T-cell (primary cell): ENCODE data around the gene RUNX2. TPM values are rescaled to one million over a fixed set of nuclear protein-coding genes. Genes with fewer than 3 reads are reported as not detected.

ENCODE experiments used
- ATAC-seq, 4 experiments: fragments of 200-7000 bp in 3 of 4; fragments of 150-1000 bp in 1 of 4; cut with Tn5 transposase; replicated peaks in 1 of 4; 1 replicate in 3 of 4; 2 replicates in 1 of 4; pipeline ENCODE4 v1.10.0; 2021; ENCODE audit warnings: moderate library complexity in 3 of 4, mild to moderate bottlenecking in 2 of 4, moderate number of reproducible peaks in 1 of 4
- CTCF ChIA-PET, 2 donors: fragments of 300-600 bp; sonication (Branson Sonifier 250); formaldehyde crosslinking; loops; one replicate each; lab custom pipeline; 2022; ENCODE audit warnings: antibody characterized with exemption in 2 of 2; lab: Charles Lee
- POLR2A ChIA-PET, 2 donors: fragments of 300-600 bp; sonication (Branson Sonifier 250); formaldehyde crosslinking; loops; one replicate each; lab custom pipeline; 2022; ENCODE audit warnings: antibody characterized with exemption in 2 of 2; lab: Charles Lee
- DNase-seq, 35 experiments: peaks; one replicate each; pipeline versions ENCODE4 v3.0.0 to v3.0.0-alpha.2; 2013 to 2023
- H3K27ac ChIP-seq: one replicate; pipeline ENCODE4 v1.5.1; 2013; ENCODE audit warnings: low read length
- H3K27me3 ChIP-seq, 2 experiments: replicated peaks in 1 of 2; 1 replicate in 1 of 2; 2 replicates in 1 of 2; pipeline versions ENCODE4 v1.6.1 to v1.7.0; 2013; ENCODE audit warnings: low read length in 1 of 2, mixed read lengths in 1 of 2; ENCODE audit not compliant: control insufficient read depth in 2 of 2, insufficient read depth in 2 of 2; ENCODE audit errors: extremely low read depth in 1 of 2
- H3K36me3 ChIP-seq, 2 donors: 1 replicate in 1 of 2; 2 replicates in 1 of 2; pipeline versions ENCODE4 v1.6.1 to v1.7.0; 2013; ENCODE audit warnings: low read length in 1 of 2; ENCODE audit not compliant: control insufficient read depth in 2 of 2, insufficient read depth in 1 of 2; ENCODE audit errors: extremely low read depth in 1 of 2
- H3K4me1 ChIP-seq, 2 experiments: 1 replicate in 1 of 2; 2 replicates in 1 of 2; pipeline versions ENCODE4 v1.6.1 to v1.7.0; 2013; ENCODE audit warnings: low read length in 2 of 2, mixed read lengths in 1 of 2; ENCODE audit not compliant: insufficient read depth in 2 of 2, control insufficient read depth in 1 of 2; ENCODE audit errors: extremely low read depth in 1 of 2
- H3K4me3 ChIP-seq, 2 donors: 1 replicate in 1 of 2; 2 replicates in 1 of 2; pipeline versions ENCODE4 v1.5.1 to v1.7.0; 2013; ENCODE audit warnings: mild to moderate bottlenecking in 2 of 2, low read length in 1 of 2, moderate library complexity in 1 of 2; ENCODE audit not compliant: control insufficient read depth in 1 of 2; ENCODE audit errors: extremely low read depth in 1 of 2
- H3K9me3 ChIP-seq: 2 replicates; pipeline ENCODE4 v1.7.0; 2013
- H3K27ac Mint-ChIP-seq, 2 donors: one replicate each; pipeline ENCODE4 v1.8.0; 2020 to 2021; ENCODE audit warnings: mild to moderate bottlenecking in 2 of 2, mixed read lengths in 2 of 2
- H3K27me3 Mint-ChIP-seq, 2 donors: one replicate each; pipeline ENCODE4 v1.8.0; 2021 to 2022; ENCODE audit warnings: mixed read lengths in 2 of 2
- H3K36me3 Mint-ChIP-seq: one replicate; pipeline ENCODE4 v1.8.0; 2021; ENCODE audit warnings: mixed read lengths
- H3K4me1 Mint-ChIP-seq, 3 donors: one replicate each; pipeline ENCODE4 v1.8.0; 2020 to 2022; ENCODE audit warnings: mixed read lengths in 3 of 3, mild to moderate bottlenecking in 1 of 3
- H3K4me3 Mint-ChIP-seq, 3 donors: one replicate each; pipeline ENCODE4 v1.8.0; 2020 to 2022; ENCODE audit warnings: mild to moderate bottlenecking in 3 of 3, mixed read lengths in 3 of 3, moderate library complexity in 3 of 3
- H3K9me3 Mint-ChIP-seq, 3 donors: one replicate each; pipeline ENCODE4 v1.8.0; 2020 to 2022; ENCODE audit warnings: mixed read lengths in 3 of 3
- WGBS: methylation state at CpG from one replicate; pipeline ENCODE4 v1.1.5; 2013; ENCODE audit warnings: missing lambda C conversion rate; ENCODE audit not compliant: insufficient coverage; 5-methylcytosine and 5-hydroxymethylcytosine counted together
- total RNA-seq, 35 experiments: library from RNA in 6 of 35; stranded (reverse) in 6 of 35; fragments of 120-200 nt in 1 of 35; gene quantifications; one replicate each; pipeline versions ENCODE4 v1.2.1 to v1.2.4 and lab custom pipeline; 2013 to 2026

Gene RUNX2
- total RNA-seq, 5 donors from 2014 or later (not counting 1 experiment from before 2014, with no cell fraction given): 14.4 to 31.8 (median 22.4) TPM

- H3K27me3 ChIP-seq: no peaks in the 10 kb centered on the region
- H3K4me1 ChIP-seq: no peaks in the 10 kb centered on the region
- H3K27me3 Mint-ChIP-seq: no peaks in the 10 kb centered on the region
- H3K4me3 Mint-ChIP-seq: no peak overlapping the region
- ATAC-seq: no peak
- no peak overlapping the region for H3K27ac Mint-ChIP-seq
- no CpG with 5 or more reads among the region's 2 CpGs for whole genome bisulfite sequencing
- H3K27ac ChIP-seq: no peak overlapping the region
- DNase-seq: no peak
- CTCF ChIA-PET: no interaction called here
- POLR2A ChIA-PET: no interaction called here
- H3K9me3 ChIP-seq: no peaks in the 10 kb centered on the region
- no peaks in the 10 kb centered on the region for H3K36me3 ChIP-seq
- peaks cover 0 to 6% (median 2%) of the 10 kb centered on the region in 3 donors for H3K4me1 Mint-ChIP-seq
- peaks cover 10% of the 10 kb centered on the region for H3K36me3 Mint-ChIP-seq
- H3K4me3 ChIP-seq: no peak overlapping the region
- H3K9me3 Mint-ChIP-seq: no peaks in the 10 kb centered on the region
These were observed 16.8 kb downstream of the RUNX2 start for GRCh38 chr6:45344900-45345299.

- Histone ChIP-seq H3K4me3 (no peak overlapping the region), H3K4me1 (no peaks in the 10 kb centered on the region), H3K27me3 (no peaks in the 10 kb centered on the region), H3K27ac (no peak overlapping the region), H3K36me3 (no peaks in the 10 kb centered on the region), H3K9me3 (no peaks in the 10 kb centered on the region)
- ATAC-seq (no peak), DNase-seq (no peak)
- no peak overlapping the region for H3K4me3 Mint-ChIP-seq
- H3K36me3 Mint-ChIP-seq: peaks cover 7% of the 10 kb centered on the region
- no peaks in the 10 kb centered on the region for H3K9me3 Mint-ChIP-seq
- no peak overlapping the region for H3K27ac Mint-ChIP-seq
- H3K27me3 Mint-ChIP-seq: no peaks in the 10 kb centered on the region
- ChIA-PET CTCF (interaction anchor here in 1 of 2 donors (0.6 kb wide), 1 partner anchor 265 kb away, joined by 3 read pairs; no protein-coding TSS in a partner anchor), POLR2A (interaction anchor here (0.6 to 1.1 kb wide), 4 partner anchors 26 to 383 kb away, joined by 3 to 5 read pairs (median 3); no protein-coding TSS in a partner anchor)
- peaks cover 0 to 12% (median 7%) of the 10 kb centered on the region in 3 donors for H3K4me1 Mint-ChIP-seq
These were observed 22.1 kb downstream of the RUNX2 start for GRCh38 chr6:45350186-45350710.

GRCh38 chr6:45351076-45351475 is 22.9 kb downstream of the RUNX2 start:
- no peaks in the 10 kb centered on the region for H3K36me3 ChIP-seq
- Mint-ChIP-seq H3K36me3 (peaks cover 7% of the 10 kb centered on the region), H3K4me3 (no peak overlapping the region), H3K27ac (no peak overlapping the region), H3K4me1 (peaks cover 0 to 12% (median 7%) of the 10 kb centered on the region in 3 donors), H3K27me3 (no peaks in the 10 kb centered on the region), H3K9me3 (no peaks in the 10 kb centered on the region)
- no peak overlapping the region for H3K4me3 ChIP-seq
- no peaks in the 10 kb centered on the region for H3K4me1 ChIP-seq
- ChIA-PET POLR2A (interaction anchor here (0.6 to 1.1 kb wide), 3 partner anchors 25 to 313 kb away, joined by 3 to 5 read pairs (median 3); no protein-coding TSS in a partner anchor), CTCF (no interaction called here)
- ATAC-seq (no peak), DNase-seq (no peak)
- no CpG with 5 or more reads among the region's 3 CpGs for WGBS
- no peaks in the 10 kb centered on the region for H3K9me3 ChIP-seq
- no peaks in the 10 kb centered on the region for H3K27me3 ChIP-seq
- no peak overlapping the region for H3K27ac ChIP-seq

- Mint-ChIP-seq H3K27ac (no peak overlapping the region), H3K4me3 (no peak overlapping the region), H3K9me3 (no peaks in the 10 kb centered on the region), H3K36me3 (peaks cover 7% of the 10 kb centered on the region), H3K27me3 (no peaks in the 10 kb centered on the region), H3K4me1 (peaks cover 0 to 12% (median 7%) of the 10 kb centered on the region in 3 donors)
- WGBS: no CpG with 5 or more reads among the region's 1 CpG
- no peak overlapping the region for H3K27ac ChIP-seq
- ChIA-PET POLR2A (interaction anchor here in 1 of 2 donors (1.1 kb wide), 1 partner anchor 25 kb away, joined by 3 read pairs; no protein-coding TSS in a partner anchor), CTCF (no interaction called here)
- no peaks in the 10 kb centered on the region for H3K36me3 ChIP-seq
- no peaks in the 10 kb centered on the region for H3K9me3 ChIP-seq
- no peak for DNase-seq
- no peaks in the 10 kb centered on the region for H3K27me3 ChIP-seq
- no peaks in the 10 kb centered on the region for H3K4me1 ChIP-seq
- no peak overlapping the region for H3K4me3 ChIP-seq
- no peak for ATAC-seq
These were observed 23.5 kb downstream of the RUNX2 start for GRCh38 chr6:45351667-45352066.

- no peak overlapping the region for H3K4me3 ChIP-seq
- no CpG with 5 or more reads among the region's 2 CpGs for WGBS
- ChIA-PET CTCF (interaction anchor here in 1 of 2 donors (0.7 kb wide), 1 partner anchor 17 kb away, joined by 5 read pairs; no protein-coding TSS in a partner anchor), POLR2A (interaction anchor here in 1 of 2 donors (0.6 kb wide), 1 partner anchor 24 kb away, joined by 4 read pairs; the partner anchor contains the start of gene SUPT3H)
- no peaks in the 10 kb centered on the region for H3K36me3 ChIP-seq
- no peaks in the 10 kb centered on the region for H3K9me3 ChIP-seq
- Mint-ChIP-seq H3K27me3 (no peaks in the 10 kb centered on the region), H3K4me3 (no peak overlapping the region), H3K27ac (no peak overlapping the region), H3K9me3 (no peaks in the 10 kb centered on the region), H3K36me3 (peaks cover 7% of the 10 kb centered on the region), H3K4me1 (peaks cover 0 to 12% (median 7%) of the 10 kb centered on the region in 3 donors)
- H3K27ac ChIP-seq: no peak overlapping the region
- no peaks in the 10 kb centered on the region for H3K27me3 ChIP-seq
- DNase-seq: no peak
- H3K4me1 ChIP-seq: no peaks in the 10 kb centered on the region
- no peak for ATAC-seq
These were observed 25.5 kb downstream of the RUNX2 start for GRCh38 chr6:45353654-45354053.

- no peaks in the 10 kb centered on the region for H3K27me3 Mint-ChIP-seq
- CTCF ChIA-PET: interaction anchor here in 1 of 2 donors (0.6 to 0.7 kb wide), 2 partner anchors 53 to 55 kb away, joined by 3 to 4 read pairs; no protein-coding TSS in a partner anchor
- ATAC-seq: no peak
These were observed 36.3 kb downstream of the RUNX2 start for GRCh38 chr6:45364466-45364865.

More at GRCh38 chr6:45364466-45364865, 36.3 kb downstream of the RUNX2 start:
- Mint-ChIP-seq H3K4me1 (peaks cover 0 to 6% (median 6%) of the 10 kb centered on the region in 3 donors), H3K4me3 (no peak overlapping the region), H3K27ac (no peak overlapping the region), H3K9me3 (no peaks in the 10 kb centered on the region), H3K36me3 (peaks cover 7% of the 10 kb centered on the region)
- Histone ChIP-seq H3K4me3 (no peak overlapping the region), H3K9me3 (no peaks in the 10 kb centered on the region), H3K4me1 (no peaks in the 10 kb centered on the region), H3K27me3 (no peaks in the 10 kb centered on the region), H3K27ac (no peak overlapping the region), H3K36me3 (no peaks in the 10 kb centered on the region)
- no peak for DNase-seq
- POLR2A ChIA-PET: no interaction called here
